Parathyroid adenoma (tissue), 2 donors: Measurements from ENCODE around the gene DKK3.

Source experiments
- H2AFZ ChIP-seq: fragments of 300-600 bp; sonication (generic); one replicate; pipeline ENCODE4 v1.7.0; 2017; ENCODE audit warnings: antibody characterized with exemption, mild to moderate bottlenecking
- H3K27ac ChIP-seq: fragments of 300-600 bp; sonication (generic); one replicate; pipeline ENCODE4 v1.7.0; 2017
- H3K27me3 ChIP-seq: fragments of 300-600 bp; sonication (generic); one replicate; pipeline ENCODE4 v1.7.0; 2017; ENCODE audit warnings: low read length; ENCODE audit not compliant: control insufficient read depth, insufficient read depth
- H3K36me3 ChIP-seq: fragments of 300-600 bp; sonication (generic); one replicate; pipeline ENCODE4 v1.7.0; 2017; ENCODE audit warnings: low read length; ENCODE audit not compliant: control insufficient read depth, insufficient read depth
- H3K4me1 ChIP-seq: fragments of 300-600 bp; sonication (generic); one replicate; pipeline ENCODE4 v1.7.0; 2017; ENCODE audit warnings: control low read depth
- H3K4me2 ChIP-seq: fragments of 300-600 bp; sonication (generic); one replicate; pipeline ENCODE4 v1.7.0; 2017; ENCODE audit warnings: low read length
- H3K4me3 ChIP-seq: fragments of 300-600 bp; sonication (generic); one replicate; pipeline ENCODE4 v1.7.0; 2017; ENCODE audit warnings: low read depth, low read length
- H3K79me2 ChIP-seq: fragments of 300-600 bp; sonication (generic); one replicate; pipeline ENCODE4 v1.7.0; 2017; ENCODE audit warnings: control low read depth
- H3K9ac ChIP-seq: fragments of 300-600 bp; sonication (generic); one replicate; pipeline ENCODE4 v1.7.0; 2017; ENCODE audit warnings: mild to moderate bottlenecking
- H3K9me3 ChIP-seq: fragments of 300-600 bp; sonication (generic); one replicate; pipeline ENCODE4 v1.7.0; 2017; ENCODE audit warnings: low read length; ENCODE audit not compliant: control insufficient read depth
- CTCF ChIP-seq: fragments of 300-600 bp; sonication (generic); IDR thresholded peaks from one replicate; pipeline ENCODE4 v1.7.0; 2017; ENCODE audit warnings: antibody characterized with exemption, mild to moderate bottlenecking
- donor health status: primary hyperparathyroidism.

Gene DKK3

GRCh38 chr11:12046636-12047236, 38.3 kb upstream of the DKK3 start:
- peaks cover 5% of the 10 kb centered on the region for H3K4me1 ChIP-seq
- H3K4me2 ChIP-seq: no peak overlapping the region
- no peak overlapping the region for H3K9ac ChIP-seq
- H3K4me3 ChIP-seq: no peak overlapping the region
- no peak overlapping the region for H3K27ac ChIP-seq
- H2AFZ ChIP-seq: no peak overlapping the region
- TF ChIP-seq CTCF: no peak
- no peaks in the 10 kb centered on the region for H3K27me3 ChIP-seq
- no peaks in the 10 kb centered on the region for H3K9me3 ChIP-seq
- no peaks in the 10 kb centered on the region for H3K79me2 ChIP-seq
- H3K36me3 ChIP-seq: no peaks in the 10 kb centered on the region

- Histone ChIP-seq H3K4me1 (peaks cover 5% of the 10 kb centered on the region), H2AFZ (no peak overlapping the region), H3K4me3 (no peak overlapping the region), H3K36me3 (no peaks in the 10 kb centered on the region), H3K9me3 (no peaks in the 10 kb centered on the region), H3K27ac (no peak overlapping the region), H3K27me3 (no peaks in the 10 kb centered on the region), H3K9ac (no peak overlapping the region), H3K79me2 (no peaks in the 10 kb centered on the region), H3K4me2 (no peak overlapping the region)
- no peak for TF ChIP-seq CTCF
Measured at GRCh38 chr11:12045914-12046635, 37.6 kb upstream of the DKK3 start.

GRCh38 chr11:12044799-12045198, 36.4 kb upstream of the DKK3 start:
- Histone ChIP-seq H3K27ac (no peak overlapping the region), H3K9ac (no peak overlapping the region), H3K4me3 (no peak overlapping the region), H3K79me2 (no peaks in the 10 kb centered on the region), H3K9me3 (no peaks in the 10 kb centered on the region), H3K27me3 (no peaks in the 10 kb centered on the region), H3K36me3 (no peaks in the 10 kb centered on the region), H2AFZ (no peak overlapping the region), H3K4me2 (no peak overlapping the region), H3K4me1 (peaks cover 3% of the 10 kb centered on the region)
- no peak for TF ChIP-seq CTCF

- Histone ChIP-seq H3K9me3 (no peaks in the 10 kb centered on the region), H3K27me3 (no peaks in the 10 kb centered on the region), H3K27ac (no peak overlapping the region), H3K9ac (no peak overlapping the region), H2AFZ (peak overlapping the region; percentile 5), H3K36me3 (no peaks in the 10 kb centered on the region), H3K4me1 (peaks cover 3% of the 10 kb centered on the region), H3K4me2 (no peak overlapping the region), H3K4me3 (peak overlapping the region; percentile 5), H3K79me2 (no peaks in the 10 kb centered on the region)
- peak; percentile 75 for TF ChIP-seq CTCF
Measured at GRCh38 chr11:12043959-12044791, 35.7 kb upstream of the DKK3 start.
